HepG2 (cell line): ENCODE measurements around the gene IL27RA. TPM values are rescaled to one million over a fixed set of nuclear protein-coding genes. Genes with fewer than 3 reads are reported as not detected.
A peak's percentile ranks its signal among the peaks of the same experiment; 100 is the strongest.

Experiments used
- CBX1 ChIP-seq: IDR thresholded peaks from one replicate; pipeline ENCODE4 v1.6.1; 2016; ENCODE audit warnings: antibody characterized with exemption, low read depth
- FOSL1 ChIP-seq: sonication (generic); formaldehyde crosslinking; IDR thresholded peaks from 2 replicates; pipeline ENCODE4 v1.9.0; 2021; ENCODE audit warnings: missing genetic modification reagents, borderline replicate concordance
- FOXA1 ChIP-seq, 2 experiments: fragments of 450-650 bp in 1 of 2; sonication (generic) in 1 of 2; formaldehyde crosslinking in 1 of 2; IDR thresholded peaks; 2 replicates each; pipeline versions ENCODE4 v1.4.0 to v1.6.1; 2016 to 2020; ENCODE audit warnings: missing genetic modification reagents in 1 of 2
- HHEX ChIP-seq: IDR thresholded peaks from 2 replicates; pipeline ENCODE4 v1.6.1; 2016; ENCODE audit warnings: control low read depth
- JDP2 ChIP-seq: sonication (generic); formaldehyde crosslinking; IDR thresholded peaks from 2 replicates; pipeline ENCODE4 v1.8.1; 2022; ENCODE audit warnings: missing genetic modification reagents, borderline replicate concordance
- MED1 ChIP-seq: sonication (generic); formaldehyde crosslinking; IDR thresholded peaks from 2 replicates; pipeline ENCODE4 v1.4.0; 2020; ENCODE audit warnings: missing genetic modification reagents
- MEIS1 ChIP-seq: sonication (generic); formaldehyde crosslinking; IDR thresholded peaks from 2 replicates; pipeline ENCODE4 v1.9.0; 2021; ENCODE audit warnings: mild to moderate bottlenecking, missing genetic modification reagents, moderate library complexity, borderline replicate concordance
- NFRKB ChIP-seq: fragments of 450-650 bp; IDR thresholded peaks from 2 replicates; pipeline ENCODE4 v1.6.1; 2017
- ONECUT2 ChIP-seq: sonication (generic); formaldehyde crosslinking; IDR thresholded peaks from 2 replicates; pipeline ENCODE4 v1.4.0; 2020; ENCODE audit warnings: missing genetic modification reagents
- PAX8 ChIP-seq: sonication (generic); formaldehyde crosslinking; IDR thresholded peaks from 2 replicates; pipeline ENCODE4 v1.8.0; 2022; ENCODE audit warnings: mild to moderate bottlenecking, missing genetic modification reagents, borderline replicate concordance
- PHF21A ChIP-seq: sonication (generic); formaldehyde crosslinking; IDR thresholded peaks from 2 replicates; pipeline ENCODE4 v1.5.0; 2020; ENCODE audit warnings: mild to moderate bottlenecking, missing genetic modification reagents
- REL ChIP-seq: sonication (generic); formaldehyde crosslinking; conservative IDR thresholded peaks from 2 replicates; pipeline ENCODE4 v1.8.0; 2022; ENCODE audit warnings: mild to moderate bottlenecking, missing genetic modification reagents, moderate library complexity
- SIN3A ChIP-seq: IDR thresholded peaks from 2 replicates; pipeline ENCODE4 v1.6.1; 2011; ENCODE audit warnings: low read depth, mild to moderate bottlenecking, control low read depth, low read length, borderline replicate concordance
- SP1 ChIP-seq, 2 experiments: fragments of 450-650 bp in 1 of 2; sonication (generic) in 1 of 2; formaldehyde crosslinking in 1 of 2; IDR thresholded peaks; 2 replicates each; pipeline versions ENCODE4 v1.4.0 to v1.6.1; 2016 to 2020; ENCODE audit warnings: missing genetic modification reagents in 1 of 2
- SPEN ChIP-seq: sonication (generic); formaldehyde crosslinking; IDR thresholded peaks from 2 replicates; pipeline ENCODE4 v1.5.1; 2020; ENCODE audit warnings: low read depth, mild to moderate bottlenecking, missing genetic modification reagents
- TAF1 ChIP-seq: sonication (generic); formaldehyde crosslinking; IDR thresholded peaks from 2 replicates; pipeline ENCODE4 v1.4.0; 2020; ENCODE audit warnings: missing genetic modification reagents
- TBX3 ChIP-seq: fragments of 450-650 bp; IDR thresholded peaks from 2 replicates; pipeline ENCODE4 v1.6.1; 2017; ENCODE audit warnings: antibody characterized with exemption, mild to moderate bottlenecking, inconsistent platforms, borderline replicate concordance
- TMF1 ChIP-seq: sonication (generic); formaldehyde crosslinking; IDR thresholded peaks from 2 replicates; pipeline ENCODE4 v1.8.1; 2022; ENCODE audit warnings: low read depth, missing genetic modification reagents
- ZBTB37 ChIP-seq: sonication (generic); formaldehyde crosslinking; IDR thresholded peaks from 2 replicates; pipeline ENCODE4 v1.4.0; 2020; ENCODE audit warnings: mild to moderate bottlenecking, missing genetic modification reagents
- ZNF33B ChIP-seq: sonication (generic); formaldehyde crosslinking; IDR thresholded peaks from 2 replicates; pipeline ENCODE4 v1.5.1; 2020; ENCODE audit warnings: mild to moderate bottlenecking, missing genetic modification reagents
- ZNF446 ChIP-seq: sonication (generic); formaldehyde crosslinking; IDR thresholded peaks from 2 replicates; pipeline ENCODE4 v1.5.0; 2020; ENCODE audit warnings: mild to moderate bottlenecking, missing genetic modification reagents
- ZNF563 ChIP-seq: sonication (generic); formaldehyde crosslinking; IDR thresholded peaks from 2 replicates; pipeline ENCODE4 v1.8.0; 2022; ENCODE audit warnings: mild to moderate bottlenecking, moderate library complexity, missing genetic modification reagents
- ZNF614 ChIP-seq: IDR thresholded peaks from 2 replicates; pipeline ENCODE4 v1.6.1; 2018; ENCODE audit warnings: missing biosample characterization, missing genetic modification reagents, inconsistent platforms, borderline replicate concordance
- ZNF761 ChIP-seq: sonication (generic); formaldehyde crosslinking; conservative IDR thresholded peaks from 2 replicates; pipeline ENCODE4 v1.4.0; 2020; ENCODE audit warnings: mild to moderate bottlenecking, missing genetic modification reagents
- ZSCAN31 ChIP-seq: sonication (generic); formaldehyde crosslinking; IDR thresholded peaks from 2 replicates; pipeline ENCODE4 v1.5.0; 2020; ENCODE audit warnings: low read depth, mild to moderate bottlenecking, missing genetic modification reagents
- polyA plus RNA-seq, 8 experiments: library from polyadenylated mRNA; depleted of rRNA in 3 of 8; stranded (reverse) in 7 of 8; unstranded in 1 of 8; fragments of >200 nt; fragmentation: Illumina TruSeq in 4 of 8; extraction: Trizol in 4 of 8; gene quantifications; 2 replicates each; pipeline versions ENCODE4 v1.2.1 to v1.2.3, GENCODE V29; 2011 to 2016; ENCODE audit warnings: low read depth in 4 of 8, missing spikeins in 1 of 8, mixed read lengths in 1 of 8; ENCODE audit not compliant: insufficient read depth in 1 of 8
- total RNA-seq, 5 experiments: library from RNA; depleted of rRNA; stranded (reverse); fragments of >200 nt; fragmentation: Illumina TruSeq; extraction: Trizol; gene quantifications; 2 replicates each; pipeline ENCODE4 v1.2.3, GENCODE V29; 2016; ENCODE audit warnings: low read depth in 1 of 5
- TF ChIP-seq, protein P1 (sequence below): sonication (generic); formaldehyde crosslinking; IDR thresholded peaks from 2 replicates; pipeline ENCODE4 v1.4.0; 2020; ENCODE audit warnings: missing genetic modification reagents
- TF ChIP-seq, protein P2 (sequence below): sonication (generic); formaldehyde crosslinking; IDR thresholded peaks from 2 replicates; pipeline ENCODE4 v1.8.0; 2023; ENCODE audit warnings: mild to moderate bottlenecking, missing genetic modification reagents
- TF ChIP-seq, protein P3 (sequence below): sonication (generic); formaldehyde crosslinking; IDR thresholded peaks from 2 replicates; pipeline ENCODE4 v1.8.1; 2023; ENCODE audit warnings: missing genetic modification reagents, mild to moderate bottlenecking, borderline replicate concordance

The IL27RA gene
- total and polyA plus RNA-seq, 2 of the 13 experiments (the other 11 are each of a cell fraction or from before 2014, with no cell fraction given): 3.5 to 8.1 TPM

- TF ChIP-seq ZNF614 (CRISPR knock-in tag) (no peak), FOSL1 (CRISPR knock-in tag) (no peak), TMF1 (CRISPR knock-in tag) (no peak), MEIS1 (CRISPR knock-in tag) (no peak), CBX1 (no peak), PHF21A (CRISPR knock-in tag) (no peak; the same call in 1 of the 2 replicates), ZNF33B (CRISPR knock-in tag) (0 out of 2 replicates have a peak, but pooled peaks have one; percentile 18), TAF1 (CRISPR knock-in tag) (no peak; the same call in 1 of the 2 replicates), ZNF446 (CRISPR knock-in tag) (peak; percentile 82), SIN3A (no peak), JDP2 (CRISPR knock-in tag) (no peak), REL (CRISPR knock-in tag) (0 out of 2 replicates have a peak, but pooled peaks have one; percentile 6), PAX8 (CRISPR knock-in tag) (no peak), FOXA1 (IDR thresholded peaks at IDR 0.05) (no peak), FOXA1 (CRISPR knock-in tag; IDR thresholded peaks at IDR 0.05) (no peak), HHEX (CRISPR knock-in tag) (no peak), MED1 (CRISPR knock-in tag) (no peak), SPEN (CRISPR knock-in tag) (no peak), ONECUT2 (CRISPR knock-in tag) (no peak), ZSCAN31 (peak; percentile 65; the same call in 1 of the 2 replicates), ZBTB37 (CRISPR knock-in tag) (no peak), SP1 (IDR thresholded peaks at IDR 0.05) (no peak), SP1 (CRISPR knock-in tag; IDR thresholded peaks at IDR 0.05) (no peak; the same call in 1 of the 2 replicates), ZNF563 (peak; percentile 54; the same call in 1 of the 2 replicates), NFRKB (no peak), TBX3 (no peak), ZNF761 (CRISPR knock-in tag) (no peak)
- TF ChIP-seq, protein P1, sequence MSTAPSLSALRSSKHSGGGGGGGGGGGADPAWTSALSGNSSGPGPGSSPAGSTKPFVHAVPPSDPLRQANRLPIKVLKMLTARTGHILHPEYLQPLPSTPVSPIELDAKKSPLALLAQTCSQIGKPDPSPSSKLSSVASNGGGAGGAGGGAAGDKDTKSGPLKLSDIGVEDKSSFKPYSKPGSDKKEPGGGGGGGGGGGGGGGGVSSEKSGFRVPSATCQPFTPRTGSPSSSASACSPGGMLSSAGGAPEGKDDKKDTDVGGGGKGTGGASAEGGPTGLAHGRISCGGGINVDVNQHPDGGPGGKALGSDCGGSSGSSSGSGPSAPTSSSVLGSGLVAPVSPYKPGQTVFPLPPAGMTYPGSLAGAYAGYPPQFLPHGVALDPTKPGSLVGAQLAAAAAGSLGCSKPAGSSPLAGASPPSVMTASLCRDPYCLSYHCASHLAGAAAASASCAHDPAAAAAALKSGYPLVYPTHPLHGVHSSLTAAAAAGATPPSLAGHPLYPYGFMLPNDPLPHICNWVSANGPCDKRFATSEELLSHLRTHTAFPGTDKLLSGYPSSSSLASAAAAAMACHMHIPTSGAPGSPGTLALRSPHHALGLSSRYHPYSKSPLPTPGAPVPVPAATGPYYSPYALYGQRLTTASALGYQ (CRISPR knock-in tag): no peak
- TF ChIP-seq, protein P2, sequence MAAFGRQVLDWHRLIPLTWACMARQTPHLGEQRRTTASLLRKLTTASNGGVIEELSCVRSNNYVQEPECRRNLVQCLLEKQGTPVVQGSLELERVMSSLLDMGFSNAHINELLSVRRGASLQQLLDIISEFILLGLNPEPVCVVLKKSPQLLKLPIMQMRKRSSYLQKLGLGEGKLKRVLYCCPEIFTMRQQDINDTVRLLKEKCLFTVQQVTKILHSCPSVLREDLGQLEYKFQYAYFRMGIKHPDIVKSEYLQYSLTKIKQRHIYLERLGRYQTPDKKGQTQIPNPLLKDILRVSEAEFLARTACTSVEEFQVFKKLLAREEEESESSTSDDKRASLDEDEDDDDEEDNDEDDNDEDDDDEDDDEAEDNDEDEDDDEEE (CRISPR knock-in tag): 0 out of 2 replicates have a peak, but pooled peaks have one; percentile 24
- TF ChIP-seq, protein P3, sequence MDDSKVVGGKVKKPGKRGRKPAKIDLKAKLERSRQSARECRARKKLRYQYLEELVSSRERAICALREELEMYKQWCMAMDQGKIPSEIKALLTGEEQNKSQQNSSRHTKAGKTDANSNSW (CRISPR knock-in tag): no peak
These were observed 41.1 kb downstream of the IL27RA start, which contains the start of gene MISP3 (continued) for GRCh38 chr19:14072535-14073260.
